ENCODE data around the gene FGG.
"Not testable (repeated sequence)": the region's sequence is repeated elsewhere in the genome, so short reads cannot be mapped to it uniquely, and the experiment has no call there.

Gene FGG

DNA sequence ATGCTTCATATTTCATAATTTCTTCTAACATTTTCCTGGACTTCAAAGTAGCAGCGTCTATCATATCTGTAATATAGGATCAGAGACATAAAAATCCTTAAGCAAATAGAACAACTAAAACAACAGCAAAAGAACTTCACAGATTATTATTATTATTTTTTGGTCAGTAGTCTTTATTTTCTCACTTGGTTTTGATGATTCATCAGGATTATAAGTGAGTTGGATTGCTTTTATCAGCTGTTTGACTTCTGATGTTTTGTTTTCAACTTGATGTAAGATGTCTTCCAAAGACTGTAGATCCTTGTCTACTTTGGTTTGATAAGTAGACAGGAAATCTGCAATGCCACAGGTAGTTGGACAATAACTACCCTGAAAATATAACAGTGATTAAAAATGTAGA is 623 bp downstream of the FGG start:
- no peak for DNase-seq (ENCODE audit: low read depth)

- no peak for DNase-seq (ENCODE audit: low read depth)
These were observed 1.9 kb downstream of the FGG start for GRCh38 chr4:154610582-154610981.

DNA sequence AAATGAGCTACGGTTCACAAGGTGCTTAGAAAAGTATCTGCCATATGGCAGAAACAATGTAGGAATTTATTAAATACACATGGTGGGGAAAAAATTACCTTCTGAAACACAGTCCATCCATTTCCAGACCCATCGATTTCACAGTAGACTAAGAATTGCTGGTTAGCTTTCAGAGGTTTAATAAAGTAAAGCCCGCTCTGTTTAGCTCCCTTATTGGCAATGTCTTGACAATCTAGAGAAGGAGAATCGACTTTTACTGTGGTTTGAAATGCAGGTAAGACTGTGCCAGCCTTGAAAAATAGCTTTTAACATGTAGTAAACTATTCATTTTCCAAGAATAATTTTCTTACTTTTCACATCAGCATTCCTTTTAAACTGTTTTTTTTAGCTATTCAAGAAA is 2.9 kb downstream of the FGG start:
- DNase-seq (ENCODE audit: low read depth), result no peak

- no peak for DNase-seq (ENCODE audit: low read depth)
These were observed 3.8 kb downstream of the FGG start for GRCh38 chr4:154608361-154609252.

GRCh38 chr4:154606728-154607723 is 5.4 kb downstream of the FGG start:
- no peak for DNase-seq (ENCODE audit: low read depth)

- no peak for DNase-seq (ENCODE audit: low read depth)
These were observed 7.7 kb downstream of the FGG start for GRCh38 chr4:154604696-154605200.

DNA sequence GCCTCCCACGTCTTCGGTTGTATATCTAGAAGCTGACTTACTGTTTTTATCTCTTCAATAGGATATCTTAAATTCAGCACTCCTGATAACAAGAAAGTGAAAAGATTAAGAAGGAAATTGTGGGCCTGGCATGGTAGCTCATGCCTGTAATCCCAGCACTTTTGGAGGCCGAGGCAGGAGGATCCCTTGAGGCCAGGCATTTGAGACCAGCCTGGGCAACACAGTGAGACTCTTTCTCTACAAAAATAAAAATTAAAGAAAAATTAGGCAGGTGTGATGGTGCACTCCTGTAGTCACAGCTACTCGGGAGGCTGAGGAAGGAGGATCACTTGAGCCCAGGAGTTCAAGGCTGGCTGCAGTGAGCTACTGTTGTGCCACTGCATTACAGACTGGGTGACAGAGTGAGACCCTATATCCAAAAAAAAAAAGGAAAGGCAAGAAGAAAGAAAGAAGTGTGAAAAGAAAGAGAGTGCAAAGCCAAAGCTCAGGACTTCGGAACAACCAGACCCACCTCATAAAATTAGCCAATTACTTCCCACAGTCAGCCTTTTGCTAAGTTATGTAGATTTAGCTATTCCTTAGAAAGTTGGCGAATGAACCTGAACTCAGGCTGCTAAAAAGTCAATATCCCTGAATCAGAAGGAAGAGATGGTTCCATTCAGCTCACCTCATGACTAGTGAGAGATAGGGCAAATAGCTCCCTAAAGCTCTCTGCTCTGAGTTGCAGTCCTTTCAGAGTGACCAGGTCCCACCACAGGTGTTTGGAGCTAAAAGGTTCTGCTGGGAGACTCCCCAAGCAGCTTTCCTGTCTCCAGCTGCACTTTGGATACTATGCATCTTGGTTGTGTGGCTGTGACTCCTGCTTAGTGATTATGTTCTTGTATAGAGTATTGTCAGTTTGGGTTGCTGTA is 9.2 kb downstream of the FGG start:
- no peak for DNase-seq (ENCODE audit: low read depth)

- no peak for DNase-seq (ENCODE audit: low read depth)
These were observed 9.9 kb downstream of the FGG start for GRCh38 chr4:154602404-154603020.

DNA sequence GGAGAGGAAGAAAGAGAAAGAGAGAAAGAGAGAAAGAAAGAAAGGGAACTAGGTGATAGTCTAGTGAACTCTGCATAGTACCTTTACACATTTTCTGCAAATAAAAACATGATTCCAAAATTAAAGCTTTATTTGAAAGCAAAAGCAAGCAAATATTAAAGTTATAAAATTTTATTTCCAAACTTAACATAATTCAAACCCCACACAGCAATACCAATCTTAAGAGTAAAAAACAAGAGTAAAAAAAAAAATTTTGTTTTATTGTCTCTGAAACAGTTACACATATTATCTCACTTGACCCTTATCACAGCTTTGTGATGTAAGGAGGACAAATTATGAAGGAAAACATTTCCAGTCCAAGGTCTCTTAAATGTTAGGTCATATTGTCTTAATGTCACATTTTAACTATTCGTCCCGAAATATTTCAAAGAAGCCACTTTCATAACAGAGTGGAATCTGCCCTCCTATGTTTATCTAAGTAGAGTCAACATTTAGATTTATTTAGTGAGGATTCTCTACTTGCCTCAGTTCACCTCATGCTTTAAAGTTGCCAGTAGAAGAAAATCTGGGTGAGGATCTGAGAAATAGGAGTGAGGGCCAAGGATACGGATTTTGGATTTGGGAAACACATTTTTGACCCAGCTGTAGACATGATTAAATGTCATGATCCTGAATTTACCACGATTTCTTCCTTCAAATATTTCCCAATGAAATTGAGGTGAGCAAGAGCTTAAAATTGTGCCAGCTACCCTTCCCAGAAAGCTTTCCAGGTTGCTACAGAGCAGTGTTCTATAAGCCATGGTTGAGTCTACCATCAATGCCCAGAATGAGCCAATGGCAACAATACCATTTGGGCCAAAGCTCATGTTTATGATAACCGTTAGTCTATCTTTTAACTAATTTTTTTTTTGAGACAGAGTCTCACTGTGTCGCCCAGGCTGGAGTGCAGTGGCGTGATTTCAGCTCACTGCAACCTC is 14.4 kb downstream of the FGG start:
- DNase-seq (ENCODE audit: low read depth), result no peak

DNA sequence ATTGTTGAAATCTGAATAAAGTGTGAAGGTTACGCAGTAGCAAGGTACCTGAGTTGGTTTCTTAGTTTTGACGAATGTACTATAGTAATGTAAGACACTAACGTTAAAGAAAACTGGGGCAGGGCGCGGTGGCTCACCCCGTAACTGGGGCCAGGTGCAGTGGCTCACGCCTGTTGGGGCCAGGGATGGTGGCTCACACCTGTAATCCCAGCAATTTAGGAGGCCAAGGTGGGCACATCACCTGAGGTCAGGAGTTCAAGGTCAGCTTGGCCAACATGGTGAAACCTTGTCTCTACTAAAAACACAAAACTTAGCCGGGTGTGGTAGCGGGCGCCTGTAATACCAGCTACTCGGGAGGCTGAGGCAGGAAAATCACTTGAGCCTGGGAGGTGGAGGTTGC is 15.2 kb downstream of the FGG start:
- not testable (repeated sequence) for DNase-seq (ENCODE audit: low read depth)

- DNase-seq (ENCODE audit: low read depth), result no peak
These were observed 16.6 kb downstream of the FGG start for GRCh38 chr4:154595807-154596206.

DNA sequence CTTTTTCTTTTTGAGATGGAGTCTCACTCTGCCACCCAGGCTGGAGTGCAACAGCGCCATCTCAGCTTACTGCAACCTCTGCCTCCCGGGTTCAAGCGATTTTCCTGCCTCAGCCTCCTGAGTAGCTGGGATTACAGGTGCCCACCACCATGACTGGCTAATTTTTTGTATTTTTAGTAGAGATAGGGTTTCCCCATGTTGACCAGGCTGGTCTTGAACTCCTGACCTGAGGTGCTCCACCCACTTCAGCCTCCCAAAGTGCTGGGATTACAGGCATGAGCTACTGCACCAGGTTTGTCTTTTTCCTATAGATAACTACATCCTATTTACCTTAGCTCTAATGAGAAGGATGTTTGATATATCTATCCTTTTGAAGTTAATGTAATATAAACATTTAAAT is 18.1 kb downstream of the FGG start:
- DNase-seq (ENCODE audit: low read depth), result not testable (repeated sequence)

GRCh38 chr4:154593868-154594267 is 18.6 kb downstream of the FGG start:
- no peak for DNase-seq (ENCODE audit: low read depth)

DNA sequence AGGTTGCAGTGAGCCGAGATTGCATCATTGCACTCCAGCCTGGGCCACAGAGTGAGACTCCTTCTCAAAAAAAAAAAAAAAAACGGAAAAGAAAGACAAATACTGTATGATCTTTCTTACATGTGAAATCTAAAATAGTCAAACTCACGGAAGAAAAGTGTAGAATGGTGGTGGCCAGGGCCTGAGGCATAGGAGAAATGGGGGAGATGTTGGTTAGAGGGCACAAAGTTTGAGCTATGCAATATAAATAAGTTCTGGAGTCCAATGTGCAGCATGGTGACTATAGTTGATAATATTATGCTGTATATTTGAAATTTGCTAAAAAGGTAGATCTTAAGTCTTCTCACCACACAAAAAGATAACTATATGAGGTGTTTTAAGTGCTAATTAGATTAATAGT is 20.6 kb downstream of the FGG start:
- no peak for DNase-seq (ENCODE audit: low read depth)

GRCh38 chr4:154590329-154591006 is 22.0 kb downstream of the FGG start, which contains the start of gene FGA:
Gene FGA (minus strand): TSS chr4:154590742. CDS start chr4:154590687, 55 bp downstream.
- no peak for DNase-seq (ENCODE audit: low read depth)

DNA sequence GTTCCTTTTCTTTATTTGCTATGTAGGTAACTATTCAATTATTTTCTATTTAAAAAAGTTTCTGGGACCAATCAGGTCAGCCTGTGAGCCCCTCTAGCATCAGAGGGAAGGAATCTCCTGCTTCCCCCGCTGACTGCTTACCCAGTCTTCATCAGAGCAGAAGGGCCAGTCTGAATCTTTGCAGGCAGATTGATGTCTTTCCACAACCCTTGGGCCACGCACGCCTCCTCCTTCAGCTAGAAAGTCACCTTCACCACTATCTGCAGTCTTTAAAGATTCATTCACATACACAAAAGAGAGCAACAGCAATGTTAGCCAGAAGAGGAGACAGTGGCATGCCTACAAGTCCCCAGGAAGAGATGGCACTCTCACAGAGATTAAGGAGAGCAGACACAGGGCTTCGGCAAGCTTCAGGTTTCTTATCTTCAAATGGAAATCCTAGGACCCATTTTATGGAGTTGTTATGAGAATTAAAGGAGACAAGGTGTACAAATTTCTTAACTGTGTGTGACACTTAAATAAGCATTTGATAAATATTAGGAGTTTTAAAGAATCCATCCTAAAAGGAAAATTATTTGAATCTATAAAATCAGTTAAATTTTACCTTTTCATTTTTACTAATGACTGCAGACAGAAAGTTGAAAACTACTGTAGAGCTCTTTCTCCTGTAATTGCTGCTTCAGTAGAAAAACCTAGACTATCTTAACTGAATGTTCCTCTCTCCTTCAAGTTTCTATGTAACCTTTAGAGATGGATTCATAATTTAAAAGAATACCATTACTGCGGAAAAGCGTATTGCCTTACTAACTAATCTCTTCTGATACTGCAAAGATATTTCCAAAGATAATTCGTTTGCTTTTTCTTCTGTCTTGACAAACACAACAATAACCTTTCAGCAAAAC is 22.9 kb downstream of the FGG start:
- DNase-seq (ENCODE audit: low read depth), result no peak

DNA sequence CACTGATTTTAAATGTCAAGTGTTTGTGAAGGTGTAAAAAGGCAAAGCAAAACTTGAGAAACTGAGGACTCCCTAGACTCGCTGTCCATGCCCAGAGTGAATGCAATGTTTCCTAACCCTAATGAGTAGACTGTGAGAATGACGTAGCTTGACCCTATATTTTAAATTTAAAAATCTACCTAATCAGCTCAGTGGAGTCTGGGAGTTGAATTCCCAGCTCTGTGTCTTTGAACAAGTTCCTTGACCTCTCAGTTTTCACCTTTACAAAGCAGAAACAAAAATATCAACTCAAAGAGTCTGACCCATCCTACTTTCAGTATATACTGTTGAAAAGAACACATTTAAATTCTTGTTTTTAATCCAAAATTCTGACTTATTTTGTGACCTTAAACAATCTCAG is 24.3 kb downstream of the FGG start:
- DNase-seq (ENCODE audit: low read depth), result no peak
